ENCODE data around the gene ALDOB. TPM values are rescaled to one million over a fixed set of nuclear protein-coding genes. Genes with fewer than 3 reads are reported as not detected.

Gene ALDOB
- total RNA-seq, 1 donor from 2014 or later, result 0.35 TPM

DNA sequence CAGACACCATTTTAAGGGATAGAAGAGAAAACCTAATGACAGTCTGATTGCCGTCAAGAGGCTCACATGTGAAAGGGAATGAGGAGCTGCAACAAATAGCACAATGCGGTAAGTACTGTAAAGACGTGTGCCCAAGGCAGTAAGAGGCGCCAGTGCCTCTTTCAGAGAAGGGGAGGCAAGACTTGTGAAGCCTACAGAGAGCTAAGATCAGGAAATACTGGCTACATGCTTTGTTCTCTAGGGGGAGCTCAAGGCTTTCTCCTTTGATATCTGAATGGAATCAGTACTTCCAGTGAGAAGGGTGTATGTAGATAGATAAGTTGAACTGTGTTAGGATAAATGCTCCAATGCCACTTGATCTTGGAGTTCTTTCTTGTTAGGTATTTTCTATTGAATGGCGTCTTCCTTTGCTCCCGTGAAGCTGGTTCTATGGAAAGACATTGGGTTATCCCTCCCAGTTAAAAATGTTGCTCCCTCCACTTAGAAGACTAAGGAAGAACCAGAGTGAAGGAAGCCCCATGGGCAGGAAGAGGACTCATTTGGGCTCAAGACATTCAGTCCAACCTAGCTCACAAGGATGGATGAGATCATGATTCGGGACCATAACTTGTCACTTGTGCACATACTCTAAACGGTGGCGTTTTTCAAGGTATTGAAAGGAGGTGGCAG lies 23.5 kb upstream of the ALDOB start:
- ATAC-seq (peak; percentile 77), DNase-seq (no peak)
- intact Hi-C loops (cut with micrococcal nuclease), result loop anchor here (5.0 kb wide), 1 partner anchor 73 kb away; the partner anchor contains the start of gene RNF20

DNA sequence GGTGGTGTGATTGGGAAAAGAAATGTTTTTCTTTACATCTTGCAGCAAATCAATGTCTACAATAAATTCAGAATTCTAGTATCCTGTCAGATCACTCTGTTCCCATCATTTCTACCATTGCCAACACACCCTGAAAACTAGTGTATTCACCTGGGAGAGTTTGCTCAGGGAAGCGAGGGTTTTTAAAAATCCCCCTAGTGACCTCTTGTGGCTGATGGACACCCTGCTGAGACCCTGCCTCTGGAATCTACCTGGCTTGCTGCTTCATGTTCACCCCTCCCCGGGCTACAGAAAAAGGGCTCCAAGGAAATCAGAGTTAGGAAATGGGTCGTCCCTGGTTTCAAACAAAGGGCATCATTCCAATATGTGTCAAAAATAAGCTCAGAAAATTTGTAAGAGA lies 21.4 kb upstream of the ALDOB start:
- intact Hi-C loops (cut with micrococcal nuclease), result loop anchor here (5.0 kb wide), 1 partner anchor 75 kb away; the partner anchor contains the start of gene RNF20
- no peak for DNase-seq
- ATAC-seq, result no peak

DNA sequence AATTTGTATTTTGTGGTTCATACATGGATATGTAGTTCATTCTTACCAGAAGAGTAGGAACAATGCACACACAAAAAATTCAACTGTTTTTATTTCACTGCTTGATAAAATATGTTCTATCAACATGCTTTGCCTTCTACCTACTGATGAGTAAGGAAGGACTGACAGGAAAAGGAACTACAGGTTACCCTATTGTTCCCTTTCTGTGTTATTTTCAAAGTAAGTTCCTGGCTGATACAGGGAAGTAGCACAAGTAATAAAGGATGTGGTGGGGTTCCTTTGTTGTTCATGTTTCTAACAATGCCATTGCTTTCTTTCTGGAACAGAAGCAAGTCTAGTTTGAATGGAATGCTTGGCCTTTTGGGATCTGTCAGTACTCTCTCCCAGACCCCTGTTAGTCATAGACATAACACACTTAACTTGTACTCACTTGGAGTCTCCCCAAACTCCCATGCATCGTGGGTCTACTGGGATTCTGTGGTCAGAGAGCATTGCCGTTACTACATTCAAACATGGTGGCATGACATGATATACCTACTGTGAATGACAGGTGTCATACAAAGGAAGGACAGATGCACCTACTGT lies 20.2 kb upstream of the ALDOB start:
- no peak for ATAC-seq
- intact Hi-C loops (cut with micrococcal nuclease), result loop anchor here (5.0 kb wide), 1 partner anchor 77 kb away; the partner anchor contains the start of gene RNF20
- DNase-seq, result no peak

DNA sequence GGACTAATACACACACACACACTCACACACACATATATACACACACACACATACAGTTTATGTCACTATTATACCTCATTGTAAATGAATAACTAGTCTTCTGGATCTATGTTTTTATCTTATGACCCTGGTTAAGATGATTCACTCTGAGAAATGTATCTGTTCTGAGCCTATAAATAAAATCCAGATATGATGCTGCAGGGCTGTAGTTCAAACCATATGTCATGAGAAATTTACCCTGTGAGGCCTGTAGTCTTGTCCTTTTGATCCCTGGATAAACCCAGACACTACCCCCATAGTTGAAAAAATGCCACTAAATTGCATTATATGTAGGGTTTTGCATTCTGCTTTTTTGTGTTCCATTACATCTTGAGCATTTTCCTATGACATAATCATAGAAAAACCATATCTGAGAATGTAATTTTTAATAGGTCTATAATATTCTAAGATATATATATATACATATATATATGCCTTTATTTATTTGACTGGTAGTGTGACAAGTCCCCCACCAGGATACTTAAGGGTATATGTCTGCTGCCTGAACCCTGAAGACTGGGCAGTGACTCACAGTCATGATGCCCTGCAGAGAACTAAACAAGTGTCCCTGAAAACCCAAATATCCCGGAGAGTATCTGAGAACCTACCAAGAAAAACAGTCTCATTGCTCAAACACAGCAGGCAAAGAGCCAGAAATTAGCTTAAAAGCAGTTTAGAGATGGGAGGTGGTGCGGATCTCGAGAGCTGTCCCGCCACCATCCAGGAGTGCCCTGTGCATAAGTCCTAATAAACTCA lies 18.4 kb upstream of the ALDOB start:
- DNase-seq, result no peak
- intact Hi-C loops (cut with micrococcal nuclease), result no loop called here
- ATAC-seq, result no peak

DNA sequence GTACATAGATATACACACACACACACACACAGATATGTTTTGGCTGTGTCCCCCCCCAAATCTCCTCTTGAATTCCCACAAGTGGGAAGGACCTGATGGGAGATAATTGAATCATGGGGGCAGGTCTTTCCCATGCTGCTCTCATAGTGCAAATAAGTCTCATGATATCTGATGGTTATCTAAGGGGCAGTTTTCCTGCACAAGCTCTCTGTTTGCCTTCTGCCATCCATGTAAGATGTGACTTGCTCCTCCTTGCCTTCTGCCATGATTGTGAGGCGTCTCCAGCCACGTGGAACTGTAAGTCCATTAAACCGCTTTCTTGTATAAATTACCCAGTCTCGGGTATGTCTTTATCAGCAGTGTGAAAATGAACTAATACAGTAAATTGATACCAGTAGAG lies 15.9 kb upstream of the ALDOB start:
- intact Hi-C loops (cut with micrococcal nuclease), result no loop called here
- DNase-seq (no peak), ATAC-seq (no peak)

DNA sequence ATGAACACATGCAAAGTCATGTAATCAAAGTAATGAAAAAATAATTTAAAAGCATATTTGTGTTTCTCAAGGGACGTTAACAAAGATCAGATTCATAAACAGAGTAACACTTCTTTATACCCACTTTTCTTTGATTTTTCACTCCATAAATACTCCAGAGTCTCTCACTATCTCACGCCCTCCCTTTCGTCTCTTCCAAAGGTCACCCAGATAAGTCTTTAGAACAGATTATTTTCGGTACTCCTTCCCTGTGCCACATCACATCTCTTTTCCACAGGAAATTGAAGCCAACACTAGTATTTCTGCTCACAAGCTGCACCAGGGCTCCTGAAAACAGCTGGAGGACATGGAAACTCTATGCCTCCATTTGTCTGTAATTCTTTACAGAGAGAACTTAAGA lies 15.4 kb upstream of the ALDOB start:
- ATAC-seq, result no peak
- no peak for DNase-seq
- intact Hi-C loops (cut with micrococcal nuclease), result no loop called here

DNA sequence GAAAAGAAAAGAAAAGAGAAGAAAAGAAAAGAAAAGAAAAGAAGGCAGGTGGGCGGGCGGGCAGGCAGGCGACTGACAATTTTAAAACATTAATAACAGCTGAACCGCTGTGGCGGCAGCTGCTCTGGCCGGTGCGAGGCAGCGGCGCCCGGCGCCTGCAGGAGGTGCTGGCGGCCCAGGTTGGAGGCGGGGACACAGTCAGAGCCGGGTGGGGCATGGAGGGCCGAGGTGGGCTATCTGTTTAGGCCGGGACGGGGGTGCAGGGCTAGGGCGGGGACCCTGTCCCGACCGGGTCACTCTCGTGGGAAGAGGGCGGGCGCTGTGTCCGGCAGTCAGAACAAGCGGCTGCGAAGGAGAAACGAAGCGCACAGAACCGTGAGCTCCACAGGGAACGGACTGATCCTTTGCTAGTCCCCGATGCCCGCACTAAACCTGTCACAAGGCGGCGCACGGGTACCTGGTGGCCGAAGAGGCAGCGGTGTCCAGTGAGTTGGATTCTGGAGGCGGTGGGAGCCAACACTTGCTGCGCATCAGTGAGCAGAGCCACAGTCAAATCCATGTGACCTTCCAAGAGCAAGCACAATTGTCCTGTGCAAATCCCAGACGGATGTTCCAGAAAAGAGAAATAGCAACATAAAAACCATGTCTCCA lies 13.6 kb upstream of the ALDOB start:
- ATAC-seq, result peak; percentile 98
- intact Hi-C loops (cut with micrococcal nuclease), result no loop called here
- DNase-seq, result peak; percentile 85

DNA sequence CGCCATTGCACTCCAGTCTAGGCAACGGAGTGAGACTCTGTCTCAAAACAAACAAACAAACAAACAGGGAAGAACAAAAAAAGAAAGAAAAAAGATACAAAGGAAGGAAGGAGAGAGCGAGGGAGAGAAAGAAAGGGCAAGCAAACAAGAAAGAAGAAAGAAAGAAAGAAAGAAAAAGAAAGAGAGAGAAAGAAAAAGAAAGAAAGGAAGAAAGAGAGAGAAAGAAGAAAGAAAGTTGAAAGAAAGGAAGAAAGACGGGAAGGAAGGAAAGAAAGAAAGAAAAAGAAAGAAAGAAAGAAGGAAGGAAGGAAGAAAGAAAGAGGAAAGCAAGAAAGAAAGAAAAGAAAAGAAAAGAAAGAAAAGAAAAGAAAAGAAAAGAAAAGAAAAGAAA lies 13.1 kb upstream of the ALDOB start:
- intact Hi-C loops (cut with micrococcal nuclease), result no loop called here
- ATAC-seq (no peak), DNase-seq (no peak)

DNA sequence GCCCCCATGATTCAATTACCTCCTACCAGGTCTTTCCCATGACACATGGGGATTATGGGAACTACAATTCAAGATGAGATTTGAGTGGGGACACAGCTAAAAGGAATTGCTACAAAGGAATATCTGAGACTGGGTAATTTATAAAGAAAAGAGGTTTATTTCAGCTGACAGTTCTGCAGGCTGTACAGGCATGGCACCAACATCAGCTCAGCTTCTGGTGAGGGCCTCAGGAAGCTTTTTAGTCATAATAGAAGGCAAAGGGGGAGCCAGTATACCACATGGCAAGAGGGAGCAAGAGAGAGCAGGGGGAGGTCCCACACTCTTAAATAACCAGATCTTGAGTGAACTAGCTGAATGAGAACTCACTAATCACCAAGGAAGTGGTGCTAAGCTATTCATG lies 11.2 kb upstream of the ALDOB start:
- intact Hi-C loops (cut with micrococcal nuclease), result no loop called here
- DNase-seq, result no peak
- no peak for ATAC-seq

DNA sequence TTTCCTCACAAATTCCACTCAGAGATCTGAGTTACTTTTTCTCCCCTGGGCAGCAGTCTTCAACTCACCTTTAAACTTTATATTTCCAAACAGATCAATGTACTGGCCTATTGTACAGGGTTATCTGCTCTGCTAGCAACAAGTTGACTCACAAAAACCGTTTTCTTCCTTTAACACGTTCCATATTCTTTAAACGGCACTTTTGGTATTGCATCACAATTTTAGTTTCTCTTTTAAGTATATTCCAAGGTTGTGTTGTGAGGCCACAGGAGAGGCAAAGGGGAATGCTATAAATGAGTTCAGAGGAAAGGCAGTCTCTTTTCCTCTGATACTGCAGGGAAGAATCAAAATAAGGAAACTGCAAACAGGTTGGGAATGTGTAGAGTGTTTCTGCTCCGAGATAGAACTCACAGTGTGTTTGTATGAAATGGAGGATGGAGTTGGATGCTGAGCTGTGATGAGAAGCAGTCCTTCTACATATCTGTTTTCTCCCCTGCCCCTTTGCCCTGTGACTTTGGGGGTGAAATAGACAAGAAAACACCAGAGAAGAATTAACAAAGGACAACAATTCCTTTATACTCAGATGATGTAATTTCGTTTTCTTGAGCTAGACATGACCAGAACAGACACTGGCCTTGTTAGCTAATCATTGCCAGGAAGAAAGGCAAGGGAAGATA lies 9.9 kb upstream of the ALDOB start:
- intact Hi-C loops (cut with micrococcal nuclease), result no loop called here
- ATAC-seq (no peak), DNase-seq (no peak)

DNA sequence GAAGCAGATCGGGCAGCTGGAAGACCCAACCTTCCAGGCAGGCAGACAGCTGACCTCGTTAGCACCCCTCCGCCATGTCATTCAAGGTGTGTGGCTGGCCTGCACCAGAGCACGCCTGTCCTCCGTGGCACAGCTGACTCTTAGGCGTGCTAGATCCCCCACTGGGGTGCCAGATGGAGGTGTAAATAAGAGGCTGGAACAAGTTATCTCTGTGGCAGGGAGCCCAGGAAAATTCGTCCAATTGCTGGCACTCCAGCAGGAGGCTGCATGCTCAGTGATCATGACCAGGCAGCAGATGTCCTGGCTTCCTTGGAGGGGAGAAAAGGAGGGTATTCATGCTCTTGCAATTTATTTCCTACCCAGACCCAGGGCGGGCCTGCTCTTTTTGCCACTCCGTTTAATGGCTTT lies 7.8 kb upstream of the ALDOB start:
- intact Hi-C loops (cut with micrococcal nuclease), result no loop called here
- DNase-seq (peak; percentile 80), ATAC-seq (peak; percentile 98)

DNA sequence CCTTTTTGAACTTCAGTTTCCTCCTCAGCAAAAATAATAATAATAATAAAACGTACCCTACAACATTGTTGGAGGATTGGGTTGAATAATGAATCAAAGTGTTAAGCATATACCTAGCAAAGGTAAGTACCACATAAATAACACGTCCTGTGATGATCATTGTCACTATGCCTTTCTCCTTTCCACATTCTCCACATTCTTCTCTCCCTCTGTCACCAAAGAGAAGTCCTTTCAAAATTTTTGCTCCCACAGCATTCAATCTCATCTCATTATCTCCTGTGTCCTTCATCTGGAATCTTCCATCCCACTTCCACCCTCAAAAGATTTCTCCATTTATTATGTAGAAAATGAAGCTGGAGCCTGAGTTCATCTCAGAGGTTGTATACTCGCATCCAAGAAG lies 7.2 kb upstream of the ALDOB start:
- intact Hi-C loops (cut with micrococcal nuclease), result no loop called here
- ATAC-seq, result no peak

DNA sequence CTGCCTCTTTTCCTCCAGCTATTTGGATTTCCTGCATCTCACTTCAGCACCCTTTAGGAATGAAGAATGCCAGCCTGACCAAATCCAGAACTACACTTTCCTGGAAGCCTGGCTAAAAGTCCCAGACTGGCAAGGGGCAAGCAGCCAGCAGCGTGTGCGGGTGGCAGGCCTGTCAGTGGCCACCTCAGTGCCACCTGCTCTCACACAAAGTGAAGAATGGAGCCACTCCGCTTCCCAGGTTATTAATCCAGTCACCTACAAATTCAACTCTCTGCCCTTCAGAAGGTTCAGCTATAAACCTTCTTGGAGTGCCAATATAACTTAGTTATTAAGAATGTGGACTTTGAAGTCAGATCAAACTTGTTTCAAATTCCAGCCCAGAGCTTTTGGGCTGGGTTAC lies 6.7 kb upstream of the ALDOB start:
- DNase-seq (peak; percentile 78), ATAC-seq (peak; percentile 77)
- intact Hi-C loops (cut with micrococcal nuclease), result no loop called here

More for the DNA sequence above, 7.2 kb upstream of the ALDOB start:
- no peak for DNase-seq

DNA sequence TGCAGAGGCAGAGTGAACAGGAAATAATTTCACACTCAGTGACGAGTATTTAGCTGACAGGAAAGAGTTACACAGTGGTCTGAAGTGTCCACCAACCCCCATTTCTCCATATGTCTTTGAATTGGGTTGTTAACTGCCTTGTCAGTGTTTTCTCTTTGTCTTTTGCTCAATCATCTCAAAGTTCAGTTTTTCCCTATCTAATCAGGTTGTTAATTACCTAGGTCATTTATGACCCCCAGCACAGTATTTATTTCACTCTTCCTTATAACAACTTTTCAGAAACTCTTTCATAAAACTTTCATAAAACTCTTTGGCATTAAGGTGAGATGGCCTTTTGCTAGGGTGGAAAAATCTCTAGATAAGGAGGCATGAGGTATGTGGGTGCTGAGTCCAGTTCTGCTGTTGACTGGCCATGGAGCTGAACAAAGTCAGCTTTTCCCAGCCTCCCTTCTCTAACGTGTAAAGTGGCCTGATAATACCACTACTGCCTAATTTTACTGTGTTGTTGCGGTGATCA lies 5.2 kb upstream of the ALDOB start:
- ATAC-seq (no peak), DNase-seq (no peak)
- intact Hi-C loops (cut with micrococcal nuclease), result no loop called here

DNA sequence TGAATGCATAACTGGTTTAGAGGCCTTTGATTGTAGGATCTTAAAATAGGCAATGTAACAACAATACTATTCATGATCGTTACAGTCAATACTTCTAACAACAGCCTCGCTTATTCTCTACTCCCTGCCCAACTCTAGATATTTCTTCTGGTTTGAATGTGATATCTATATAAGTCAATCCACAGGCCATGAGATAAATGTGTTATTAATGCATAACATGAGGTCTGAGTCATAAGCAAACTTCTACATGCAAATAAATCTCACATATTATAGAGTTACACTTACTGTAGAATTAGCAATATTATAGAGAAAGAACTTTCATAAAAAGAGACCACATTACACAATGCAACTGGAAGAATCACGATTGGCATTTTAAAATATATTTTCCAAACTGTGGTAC lies 2.9 kb upstream of the ALDOB start:
- DNase-seq (no peak), ATAC-seq (no peak)
- intact Hi-C loops (cut with micrococcal nuclease), result no loop called here

DNA sequence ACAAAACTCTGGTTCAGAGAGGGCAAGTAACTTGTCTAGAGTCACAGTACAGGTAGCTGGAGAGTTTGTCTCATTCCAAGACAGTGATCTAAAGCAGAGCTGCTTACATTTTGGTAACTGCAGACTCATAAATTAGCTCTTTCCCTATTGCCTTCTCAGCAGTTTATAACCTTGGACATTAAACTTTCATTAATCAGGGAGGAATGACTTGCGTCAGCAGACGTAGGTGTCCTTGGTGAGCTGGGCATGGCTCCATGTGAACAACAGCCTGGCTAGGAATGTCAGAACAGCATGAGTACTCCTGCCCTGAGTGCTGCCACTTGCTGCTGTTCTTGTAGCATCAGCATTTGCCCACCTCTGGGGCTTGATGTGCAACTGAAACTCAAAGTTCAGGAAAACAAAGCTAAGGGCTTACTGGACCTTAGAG lies 2.2 kb upstream of the ALDOB start:
- intact Hi-C loops (cut with micrococcal nuclease), result no loop called here
- peak; percentile 94 for ATAC-seq
- DNase-seq, result peak; percentile 76

DNA sequence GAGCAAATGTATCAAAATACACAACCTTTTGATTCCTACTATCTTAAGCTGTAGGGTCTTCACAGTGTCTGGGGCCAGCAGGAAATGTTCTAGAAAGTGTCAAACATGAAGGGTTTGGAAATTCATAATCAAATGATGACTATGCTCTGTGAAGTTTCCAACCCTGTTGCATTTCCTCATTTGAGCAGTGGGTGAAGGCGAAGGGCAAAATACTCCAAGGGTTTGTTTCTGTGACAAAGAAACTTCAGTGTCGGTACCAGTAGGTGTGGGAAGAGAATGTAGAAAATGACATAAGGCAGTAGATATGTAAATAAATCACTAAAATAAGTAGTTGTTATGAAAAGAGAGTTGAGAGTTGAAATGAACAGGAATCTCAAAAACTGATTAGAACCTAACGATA lies 576 bp downstream of the ALDOB start:
- intact Hi-C loops (cut with micrococcal nuclease), result no loop called here
- ATAC-seq (no peak), DNase-seq (no peak)

DNA sequence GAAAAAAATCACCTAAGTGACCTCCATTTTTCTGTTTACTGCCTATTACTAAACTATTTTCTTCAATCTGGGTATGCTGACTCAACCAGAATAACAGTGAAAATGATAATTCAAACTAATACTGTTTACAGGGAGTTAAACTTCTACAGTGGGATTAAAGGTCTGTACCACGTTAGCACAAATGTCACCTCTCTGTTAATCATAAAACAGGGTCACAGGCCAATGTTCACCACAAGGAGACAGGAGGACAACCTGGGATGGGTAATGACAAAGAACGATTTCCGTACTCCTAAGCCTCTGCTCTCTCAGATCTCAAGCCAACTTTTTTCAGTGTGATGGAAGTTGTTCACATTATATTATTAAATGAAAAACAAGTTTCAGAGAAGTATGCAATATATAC lies 2.3 kb downstream of the ALDOB start:
- ATAC-seq (no peak), DNase-seq (no peak)
- intact Hi-C loops (cut with micrococcal nuclease), result no loop called here

DNA sequence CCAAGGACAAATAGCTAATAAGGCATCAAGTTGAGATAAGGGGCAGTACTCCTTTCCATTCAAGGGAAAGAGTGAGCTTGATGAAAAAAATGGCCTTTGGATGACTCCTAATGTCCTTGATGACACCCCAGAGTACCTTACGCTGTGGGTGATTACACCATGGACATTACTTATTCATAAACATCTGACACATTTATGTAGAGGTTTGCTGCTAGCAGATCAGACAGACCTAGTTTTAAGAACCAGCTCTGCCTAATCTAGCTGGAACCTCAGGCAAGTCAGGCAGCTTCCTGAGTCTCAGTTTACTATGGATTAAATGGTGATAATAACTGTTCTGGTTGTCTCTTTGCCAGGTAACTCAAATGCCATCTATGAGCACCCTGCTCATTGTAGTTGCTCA lies 2.8 kb downstream of the ALDOB start:
- intact Hi-C loops (cut with micrococcal nuclease), result no loop called here
- no peak for ATAC-seq
- DNase-seq, result no peak

Data from left ventricle myocardium superior (tissue), 1 donor.